ENCODE data around the gene HLCS. TPM values are rescaled to one million over a fixed set of nuclear protein-coding genes. Genes with fewer than 3 reads are reported as not detected.

HLCS gene
- total RNA-seq, 4 donors from 2014 or later: 20.0 to 75.4 (median 32.8) TPM

DNA sequence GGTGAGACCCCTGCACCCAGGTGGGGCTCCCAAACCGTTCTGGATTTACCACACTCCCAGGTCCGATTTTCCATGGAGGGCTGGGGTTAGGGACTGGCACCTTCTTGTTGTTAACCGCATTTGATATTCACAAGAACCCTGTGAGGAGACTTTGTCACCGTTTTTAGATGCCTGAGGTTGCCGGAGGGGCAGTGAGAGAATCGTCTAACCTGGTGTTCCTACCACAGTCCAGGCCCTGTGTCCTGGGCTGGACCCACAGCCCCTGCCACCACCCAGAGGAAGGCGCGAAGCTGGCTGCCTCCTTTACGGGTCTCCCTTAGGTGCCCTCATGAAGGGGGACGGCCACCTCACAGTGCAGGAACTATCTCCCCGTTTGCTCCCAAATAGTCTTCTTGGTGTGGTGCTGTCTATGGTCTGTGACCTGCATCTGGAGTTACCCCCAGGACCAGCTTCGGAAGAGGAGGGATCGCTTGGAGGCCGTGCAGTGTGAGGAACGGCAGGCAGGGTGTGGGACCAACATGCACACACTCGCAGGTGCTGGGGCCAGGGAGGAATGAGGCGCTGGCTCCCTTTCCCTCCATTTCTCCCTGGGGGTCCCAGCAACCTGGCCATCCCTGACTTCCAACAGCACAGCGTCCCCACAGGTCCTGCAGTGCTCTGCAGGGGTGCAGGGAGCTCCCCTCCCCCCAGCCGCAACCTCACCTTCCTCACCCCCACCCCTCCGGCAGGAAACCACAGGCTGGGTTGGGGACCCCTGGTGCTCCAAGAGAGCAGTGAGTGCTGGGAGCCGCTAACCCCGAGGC is 260.6 kb downstream of the HLCS start:
- in situ Hi-C loops (cut with MboI; ENCODE audit: low pct_ligation_motif_present in 1 of 4, low pct_unique_long_range_greater_than_20kb in 1 of 4, low sequenced_read_pairs in 3 of 4) (no loop called here), intact Hi-C loops (cut with DNase I; ENCODE audit: low total_unique reads) (loop anchor here (10.0 kb wide), 1 partner anchor 1499 kb away; no protein-coding TSS in a partner anchor)
- 6% methylated on average over 20 of the region's 22 CpGs; no CpG with 5 or more reads in 1 of the 2 donors for WGBS, 2 donors (ENCODE audit: low coverage in 1 of 2)
- Histone ChIP-seq H3K27ac (no peak overlapping the region), H3K4me1 (peaks cover 18 to 67% (median 43%) of the 10 kb centered on the region in 4 donors), H3K36me3 (no peaks in the 10 kb centered on the region), H3K4me3 (no peak overlapping the region), H3K27me3 (peaks cover 100% of the 10 kb centered on the region), H3K9me3 (no peaks in the 10 kb centered on the region)
- TF ChIP-seq EP300 (IDR thresholded peaks at IDR 0.05; ENCODE audit: low read depth) (no peak), POLR2AphosphoS5 (IDR thresholded peaks at IDR 0.05) (no peak), POLR2A (IDR thresholded peaks at IDR 0.05) (no peak)
- TF ChIP-seq, protein P1, sequence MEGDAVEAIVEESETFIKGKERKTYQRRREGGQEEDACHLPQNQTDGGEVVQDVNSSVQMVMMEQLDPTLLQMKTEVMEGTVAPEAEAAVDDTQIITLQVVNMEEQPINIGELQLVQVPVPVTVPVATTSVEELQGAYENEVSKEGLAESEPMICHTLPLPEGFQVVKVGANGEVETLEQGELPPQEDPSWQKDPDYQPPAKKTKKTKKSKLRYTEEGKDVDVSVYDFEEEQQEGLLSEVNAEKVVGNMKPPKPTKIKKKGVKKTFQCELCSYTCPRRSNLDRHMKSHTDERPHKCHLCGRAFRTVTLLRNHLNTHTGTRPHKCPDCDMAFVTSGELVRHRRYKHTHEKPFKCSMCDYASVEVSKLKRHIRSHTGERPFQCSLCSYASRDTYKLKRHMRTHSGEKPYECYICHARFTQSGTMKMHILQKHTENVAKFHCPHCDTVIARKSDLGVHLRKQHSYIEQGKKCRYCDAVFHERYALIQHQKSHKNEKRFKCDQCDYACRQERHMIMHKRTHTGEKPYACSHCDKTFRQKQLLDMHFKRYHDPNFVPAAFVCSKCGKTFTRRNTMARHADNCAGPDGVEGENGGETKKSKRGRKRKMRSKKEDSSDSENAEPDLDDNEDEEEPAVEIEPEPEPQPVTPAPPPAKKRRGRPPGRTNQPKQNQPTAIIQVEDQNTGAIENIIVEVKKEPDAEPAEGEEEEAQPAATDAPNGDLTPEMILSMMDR (IDR thresholded peaks at IDR 0.05): no peak
- no peak for DNase-seq

DNA sequence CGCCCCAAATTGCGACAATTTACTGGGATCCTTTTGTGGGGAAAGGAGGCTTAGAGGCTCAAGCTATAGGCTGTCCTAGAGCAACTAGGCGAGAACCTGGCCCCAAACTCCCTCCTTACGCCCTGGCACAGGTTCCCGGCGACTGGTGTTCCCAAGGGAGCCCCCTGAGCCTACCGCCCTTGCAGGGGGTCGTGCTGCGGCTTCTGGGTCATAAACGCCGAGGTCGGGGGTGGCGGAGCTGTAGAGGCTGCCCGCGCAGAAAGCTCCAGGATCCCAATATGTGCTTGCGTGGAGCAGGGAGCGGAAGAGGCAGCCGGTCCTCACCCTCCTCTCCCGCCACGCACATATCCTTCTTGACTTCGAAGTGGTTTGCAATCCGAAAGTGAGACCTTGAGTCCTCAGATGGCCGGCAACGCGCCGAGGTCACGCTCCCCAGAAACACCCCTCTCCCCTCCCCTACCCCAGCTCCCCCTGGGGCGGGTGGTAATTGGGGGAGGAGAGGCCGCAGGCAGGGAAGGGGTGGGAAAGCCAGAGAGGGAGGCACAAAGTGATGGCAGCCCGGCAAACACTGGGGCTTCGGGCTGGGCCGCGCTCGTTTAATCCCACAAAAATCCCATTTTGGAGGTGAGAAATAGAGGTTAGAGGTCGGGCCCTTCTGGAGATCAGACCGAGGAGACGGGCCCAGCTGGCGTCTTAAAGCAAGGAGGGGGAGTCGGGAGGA is 261.4 kb downstream of the HLCS start:
- peak overlapping the region in 1 of 4 donors; percentile 10 for H3K4me3 ChIP-seq
- in situ Hi-C loops (cut with MboI; ENCODE audit: low pct_ligation_motif_present in 1 of 4, low pct_unique_long_range_greater_than_20kb in 1 of 4, low sequenced_read_pairs in 3 of 4): no loop called here
- no peak for TF ChIP-seq EP300 (IDR thresholded peaks at IDR 0.05; ENCODE audit: low read depth)
- TF ChIP-seq POLR2A (IDR thresholded peaks at IDR 0.05): no peak
- TF ChIP-seq, protein P1 (IDR thresholded peaks at IDR 0.05): no peak
- no peak for TF ChIP-seq POLR2AphosphoS5 (IDR thresholded peaks at IDR 0.05)
- WGBS, 2 donors (ENCODE audit: low coverage in 1 of 2): 16% methylated on average over 37 of the region's 39 CpGs; no CpG with 5 or more reads in 1 of the 2 donors
- H3K36me3 ChIP-seq: no peaks in the 10 kb centered on the region
- no peak for DNase-seq
- H3K27ac ChIP-seq: no peak overlapping the region
- H3K4me1 ChIP-seq: peaks cover 22 to 70% (median 48%) of the 10 kb centered on the region in 4 donors
- H3K27me3 ChIP-seq: peaks cover 100% of the 10 kb centered on the region
- intact Hi-C loops (cut with DNase I; ENCODE audit: low total_unique reads): loop anchor here (10.0 kb wide), 1 partner anchor 1500 kb away; no protein-coding TSS in a partner anchor
- no peaks in the 10 kb centered on the region for H3K9me3 ChIP-seq

DNA sequence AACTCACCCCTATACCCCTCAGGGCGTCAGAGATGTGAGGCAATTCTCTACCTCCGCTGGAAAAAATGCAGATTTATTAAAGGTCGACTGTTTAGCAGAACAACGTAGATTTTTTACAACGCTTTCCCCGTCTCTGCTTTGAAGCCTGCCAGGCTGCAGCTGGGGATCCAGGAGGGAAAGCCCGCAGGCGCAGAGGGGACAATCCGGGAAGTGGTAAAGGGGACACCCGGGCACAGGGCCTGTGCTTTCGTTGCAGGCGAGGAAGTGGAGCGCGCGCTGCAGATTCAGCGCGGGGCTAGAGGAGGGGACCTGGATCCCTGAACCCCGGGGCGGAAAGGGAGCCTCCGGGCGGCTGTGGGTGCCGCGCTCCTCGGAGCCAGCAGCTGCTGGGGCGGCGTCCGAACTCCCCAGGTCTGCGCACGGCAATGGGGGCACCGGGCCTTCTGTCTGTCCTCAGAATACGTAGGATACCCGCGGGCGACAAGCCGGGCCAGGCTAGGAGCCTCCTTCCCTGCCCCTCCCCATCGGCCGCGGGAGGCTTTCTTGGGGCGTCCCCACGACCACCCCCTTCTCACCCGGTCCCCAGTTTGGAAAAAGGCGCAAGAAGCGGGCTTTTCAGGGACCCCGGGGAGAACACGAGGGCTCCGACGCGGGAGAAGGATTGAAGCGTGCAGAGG is 262.1 kb downstream of the HLCS start:
- Histone ChIP-seq H3K4me1 (peaks cover 22 to 73% (median 52%) of the 10 kb centered on the region in 4 donors), H3K4me3 (no peak overlapping the region), H3K27me3 (peaks cover 100% of the 10 kb centered on the region), H3K27ac (no peak overlapping the region), H3K9me3 (no peaks in the 10 kb centered on the region), H3K36me3 (no peaks in the 10 kb centered on the region)
- WGBS, 2 donors (ENCODE audit: low coverage in 1 of 2): 7% methylated on average over 33 of the region's 49 CpGs; no CpG with 5 or more reads in 1 of the 2 donors
- DNase-seq: no peak
- intact Hi-C loops (cut with DNase I; ENCODE audit: low total_unique reads) (loop anchor here (10.0 kb wide), 1 partner anchor 1500 kb away; no protein-coding TSS in a partner anchor), in situ Hi-C loops (cut with MboI; ENCODE audit: low pct_ligation_motif_present in 1 of 4, low pct_unique_long_range_greater_than_20kb in 1 of 4, low sequenced_read_pairs in 3 of 4) (no loop called here)
- TF ChIP-seq EP300 (IDR thresholded peaks at IDR 0.05; ENCODE audit: low read depth) (no peak), POLR2A (IDR thresholded peaks at IDR 0.05) (no peak), POLR2AphosphoS5 (IDR thresholded peaks at IDR 0.05) (no peak)
- TF ChIP-seq, protein P1 (IDR thresholded peaks at IDR 0.05): no peak
